T-helper 17 cell (primary cell): ENCODE data around the gene SKOR2. TPM values are rescaled to one million over a fixed set of nuclear protein-coding genes. Genes with fewer than 3 reads are reported as not detected.

Experiments
- ATAC-seq: fragments of 150-1000 bp; cut with Tn5 transposase; 2 replicates; pipeline ENCODE4 v1.10.0; 2021; ENCODE audit warnings: mild to moderate bottlenecking, moderate library complexity
- DNase-seq, 3 donors: peaks; one replicate each; pipeline versions ENCODE4 v3.0.0 to v3.0.0-alpha.2; 2020 to 2021
- H3K9me3 ChIP-seq: one replicate; pipeline ENCODE4 v1.7.0; 2013; ENCODE audit warnings: low read length, mild to moderate bottlenecking; ENCODE audit not compliant: control insufficient read depth, poor library complexity, severe bottlenecking
- H3K27ac Mint-ChIP-seq: one replicate; pipeline ENCODE4 v1.8.0; 2022; ENCODE audit warnings: mild to moderate bottlenecking, moderate library complexity, mixed read lengths
- H3K27me3 Mint-ChIP-seq: one replicate; pipeline ENCODE4 v1.8.0; 2022; ENCODE audit warnings: mixed read lengths
- H3K36me3 Mint-ChIP-seq: one replicate; pipeline ENCODE4 v1.8.0; 2022; ENCODE audit warnings: low read depth, mixed read lengths
- H3K4me1 Mint-ChIP-seq: one replicate; pipeline ENCODE4 v1.8.0; 2022; ENCODE audit warnings: mild to moderate bottlenecking, mixed read lengths
- H3K4me3 Mint-ChIP-seq: one replicate; pipeline ENCODE4 v1.8.0; 2022; ENCODE audit warnings: mild to moderate bottlenecking, moderate library complexity, mixed read lengths
- total RNA-seq, 4 donors: library from RNA in 2 of 4; stranded (reverse) in 2 of 4; gene quantifications; one replicate each; pipeline ENCODE4 v1.2.3 and lab custom pipeline; 2022 to 2026

The SKOR2 gene
- total RNA-seq, 2 donors from 2014 or later, result not detected

DNA sequence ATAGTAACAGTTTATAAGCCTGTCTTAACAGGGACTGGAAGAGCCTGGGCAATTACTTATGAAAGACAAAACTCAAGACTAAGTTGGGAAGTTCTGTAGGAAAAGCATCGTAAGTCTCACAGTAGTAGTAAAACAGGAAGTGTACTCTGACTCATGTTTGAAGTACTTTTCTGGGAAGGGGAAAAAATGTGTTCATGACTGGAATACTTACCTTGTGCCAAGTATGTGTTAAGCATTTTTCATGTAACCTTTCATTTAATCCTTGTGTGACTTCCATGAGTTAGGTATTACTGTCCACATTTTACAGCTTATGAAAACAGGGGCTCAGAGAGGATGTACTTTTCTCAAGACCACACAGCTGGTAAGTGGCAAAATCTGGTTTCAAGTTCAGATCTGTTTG, 13.7 kb upstream of the SKOR2 start:
- ATAC-seq, result no peak
- Mint-ChIP-seq H3K4me3 (no peak overlapping the region), H3K27me3 (peaks cover 86% of the 10 kb centered on the region), H3K36me3 (peaks cover 2% of the 10 kb centered on the region), H3K4me1 (no peaks in the 10 kb centered on the region), H3K27ac (no peak overlapping the region)
- DNase-seq, result no peak
- H3K9me3 ChIP-seq, result no peaks in the 10 kb centered on the region

DNA sequence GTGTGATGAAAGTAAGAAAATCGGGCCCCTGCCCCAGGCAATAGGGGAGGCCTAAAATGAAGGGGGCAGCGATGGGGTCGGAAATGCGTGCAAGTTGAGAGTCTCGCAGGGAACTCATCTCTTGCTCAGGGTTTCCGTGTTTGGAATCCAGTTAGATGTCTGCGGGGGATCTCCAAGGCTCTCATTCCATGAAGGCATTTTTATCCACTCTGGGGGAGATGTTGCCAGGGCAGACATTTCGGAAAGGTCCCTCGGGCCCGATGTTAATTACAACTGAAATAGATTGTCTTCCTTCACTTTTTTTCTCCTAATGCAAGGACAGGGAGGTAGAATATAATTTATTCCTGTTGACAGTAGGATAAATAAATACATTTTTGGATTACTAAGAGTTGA, 12.8 kb upstream of the SKOR2 start:
- no peak for DNase-seq
- Mint-ChIP-seq H3K4me3 (peak overlapping the region; percentile 63), H3K4me1 (no peaks in the 10 kb centered on the region), H3K36me3 (peaks cover 2% of the 10 kb centered on the region), H3K27ac (no peak overlapping the region), H3K27me3 (peaks cover 84% of the 10 kb centered on the region)
- ATAC-seq, result no peak
- no peaks in the 10 kb centered on the region for H3K9me3 ChIP-seq

DNA sequence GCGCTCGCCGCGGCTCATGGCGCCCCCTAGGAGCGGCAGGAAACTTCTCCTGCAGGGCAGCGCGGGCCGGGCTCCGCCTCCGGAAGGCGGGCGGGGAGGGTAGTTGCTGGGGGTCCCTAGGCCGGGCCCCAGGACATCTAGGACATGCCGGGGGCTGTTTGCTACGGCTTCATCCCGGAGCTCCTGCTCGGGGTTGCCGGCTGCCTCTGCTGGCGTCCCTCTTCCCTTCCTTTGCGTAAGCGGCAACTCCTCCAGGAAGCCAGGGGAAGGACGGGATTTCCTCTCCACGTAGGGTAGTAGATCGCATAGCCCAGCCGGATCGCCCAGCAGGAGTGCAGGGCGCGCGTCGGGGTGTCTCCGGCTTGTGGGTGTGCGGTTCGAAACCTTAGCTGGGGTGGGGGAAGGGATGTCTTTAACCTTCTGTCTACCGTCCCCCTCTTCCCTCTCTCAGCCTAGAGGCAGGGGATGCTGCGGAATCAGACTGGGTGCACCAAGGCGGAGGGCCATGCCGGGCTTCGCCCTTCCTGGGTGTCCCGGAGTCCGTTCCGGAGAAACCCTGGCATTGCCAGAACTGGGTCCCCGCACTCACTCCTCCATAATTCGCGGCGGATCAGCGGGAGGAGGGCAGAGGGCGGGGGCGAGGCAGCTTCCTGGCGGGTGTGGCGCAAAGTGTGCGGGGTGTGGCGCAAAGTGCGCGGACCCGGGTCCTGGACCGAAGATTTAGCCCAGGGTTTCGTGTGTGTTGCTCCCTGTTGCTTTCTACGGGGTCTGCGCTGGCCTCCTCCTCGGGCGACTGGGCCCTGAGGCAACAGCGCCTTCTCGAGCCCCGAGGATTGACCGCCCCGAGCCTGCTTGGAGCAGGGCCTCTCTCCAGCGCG, 12.2 kb upstream of the SKOR2 start:
- H3K9me3 ChIP-seq, result no peaks in the 10 kb centered on the region
- Mint-ChIP-seq H3K27ac (no peak overlapping the region), H3K27me3 (peaks cover 85% of the 10 kb centered on the region), H3K36me3 (peaks cover 2% of the 10 kb centered on the region), H3K4me3 (peak overlapping the region; percentile 63), H3K4me1 (no peaks in the 10 kb centered on the region)
- DNase-seq, result no peak
- ATAC-seq, result no peak

DNA sequence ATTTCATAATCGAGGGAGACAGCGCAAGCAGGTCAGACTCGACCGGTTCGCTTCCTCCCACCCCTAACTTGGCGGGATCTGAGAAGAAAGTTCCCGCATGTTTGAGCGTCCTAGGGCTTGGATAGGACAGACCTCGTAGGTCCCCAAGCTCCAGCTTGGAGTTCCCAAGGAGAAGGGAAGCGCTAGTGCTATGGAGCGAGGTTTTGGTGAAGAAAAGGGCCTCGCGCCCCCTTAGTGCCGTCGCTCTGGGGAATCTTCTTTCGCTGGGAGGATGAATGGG, 11.6 kb upstream of the SKOR2 start:
- DNase-seq, result no peak
- Mint-ChIP-seq H3K36me3 (peaks cover 2% of the 10 kb centered on the region), H3K27ac (no peak overlapping the region), H3K27me3 (peaks cover 80% of the 10 kb centered on the region), H3K4me3 (no peak overlapping the region), H3K4me1 (no peaks in the 10 kb centered on the region)
- no peaks in the 10 kb centered on the region for H3K9me3 ChIP-seq
- no peak for ATAC-seq

DNA sequence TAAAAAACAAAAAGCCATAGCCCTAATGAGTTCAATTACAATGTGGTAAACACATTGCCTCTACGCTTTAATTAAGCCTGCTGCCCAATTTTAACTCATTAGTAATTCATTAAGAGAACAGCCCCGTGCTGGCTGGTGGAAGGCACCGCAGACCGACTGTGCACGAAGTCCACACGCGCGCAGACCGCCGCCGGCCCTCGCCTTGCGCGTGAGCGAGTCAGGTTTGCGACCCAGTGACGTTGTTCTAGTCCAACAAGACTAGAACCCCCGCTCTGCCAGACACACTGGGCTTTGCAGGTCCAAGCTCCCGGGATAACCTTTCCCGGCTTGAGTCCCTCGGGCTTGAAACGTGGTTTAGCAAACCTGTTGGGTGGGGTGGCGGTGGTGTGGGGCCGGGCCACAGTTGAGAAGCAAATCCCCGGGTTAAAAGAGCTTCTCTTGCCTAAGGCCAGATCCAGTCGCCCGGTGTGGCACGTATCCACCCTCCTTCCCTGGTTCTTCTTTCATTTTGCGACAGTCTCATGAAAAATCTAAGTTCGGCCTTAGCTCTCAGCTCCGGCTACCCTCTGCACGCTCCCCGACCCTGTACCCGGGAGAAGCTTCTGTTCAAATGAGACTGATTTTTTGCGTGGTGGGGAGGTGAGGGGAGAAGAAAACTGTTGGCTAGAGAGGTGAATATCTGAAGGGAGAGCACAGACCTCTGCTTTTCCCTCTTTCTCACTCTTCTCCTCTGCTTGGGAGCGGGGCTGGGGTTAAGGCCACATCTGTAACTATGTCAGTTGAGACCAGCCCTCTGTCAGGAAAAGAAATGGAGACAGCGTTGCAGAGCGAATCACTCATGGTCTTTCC, 11.1 kb upstream of the SKOR2 start:
- Mint-ChIP-seq H3K4me1 (no peaks in the 10 kb centered on the region), H3K4me3 (no peak overlapping the region), H3K36me3 (peaks cover 2% of the 10 kb centered on the region), H3K27ac (no peak overlapping the region), H3K27me3 (peaks cover 76% of the 10 kb centered on the region)
- H3K9me3 ChIP-seq, result no peaks in the 10 kb centered on the region
- DNase-seq (no peak), ATAC-seq (no peak)

DNA sequence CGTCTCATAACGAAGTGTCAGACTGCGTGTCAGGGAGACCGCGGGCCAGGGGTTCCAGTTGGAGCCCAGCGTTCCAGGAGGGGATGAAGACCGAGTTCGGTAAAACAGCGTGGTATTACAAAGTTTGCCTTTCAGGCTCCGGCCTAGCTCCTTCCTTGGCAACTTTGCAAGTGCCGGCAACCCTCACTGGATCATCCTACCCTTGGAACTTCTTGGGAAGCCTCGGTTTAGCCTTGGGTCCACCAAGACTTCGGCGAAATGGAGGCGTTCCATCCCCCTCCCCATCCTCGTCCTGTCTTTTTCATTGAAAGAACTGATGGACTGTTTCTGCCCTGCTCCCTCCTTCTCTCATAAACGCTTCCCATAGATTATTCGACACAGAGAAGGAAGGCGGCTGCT, 10.4 kb upstream of the SKOR2 start:
- H3K9me3 ChIP-seq, result no peaks in the 10 kb centered on the region
- no peak for ATAC-seq
- peaks cover 2% of the 10 kb centered on the region for H3K36me3 Mint-ChIP-seq
- H3K4me1 Mint-ChIP-seq, result no peaks in the 10 kb centered on the region
- peaks cover 78% of the 10 kb centered on the region for H3K27me3 Mint-ChIP-seq
- H3K4me3 Mint-ChIP-seq, result no peak overlapping the region
- no peak for DNase-seq
- no peak overlapping the region for H3K27ac Mint-ChIP-seq

DNA sequence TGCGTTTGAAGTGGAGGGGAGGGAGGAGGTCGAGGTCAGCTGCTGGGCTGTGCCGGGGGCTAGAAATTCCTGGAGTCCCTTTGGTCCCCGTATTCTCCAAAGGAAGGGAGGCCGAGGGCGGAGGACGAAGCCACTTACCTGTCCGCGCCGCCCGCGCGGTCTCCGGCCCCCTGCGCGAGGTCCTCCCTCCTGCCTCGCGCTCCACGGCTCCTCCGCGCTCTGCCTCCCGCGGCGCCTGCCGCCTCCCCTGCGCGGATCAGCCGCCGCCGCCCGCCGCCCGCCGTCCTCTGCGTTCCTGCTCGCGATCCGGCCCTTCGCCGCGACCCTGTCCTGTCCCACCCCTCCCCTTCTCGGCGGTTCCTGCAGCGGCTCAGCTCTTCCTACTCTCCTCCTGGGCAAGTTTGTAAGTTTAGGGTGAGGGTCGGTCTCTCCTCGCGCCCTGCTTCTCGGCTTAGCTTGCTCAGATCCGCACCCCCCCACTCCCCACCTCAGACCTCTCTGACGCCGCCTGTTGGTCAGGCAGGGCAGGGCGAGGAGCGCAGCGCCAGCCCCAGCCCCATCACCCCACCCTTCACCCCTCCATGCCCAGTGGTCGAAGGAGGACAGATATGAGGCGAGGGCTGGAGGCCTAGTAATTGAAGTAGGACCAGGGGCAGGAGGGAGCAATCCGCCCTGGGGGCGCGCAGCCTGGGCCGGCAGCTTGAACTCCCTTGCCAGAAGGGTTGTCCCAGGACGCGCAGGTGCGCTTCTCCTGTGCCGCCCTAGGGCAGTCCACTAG, 9.7 kb upstream of the SKOR2 start:
- no peak for DNase-seq
- Mint-ChIP-seq H3K4me1 (no peaks in the 10 kb centered on the region), H3K36me3 (peaks cover 2% of the 10 kb centered on the region), H3K27me3 (peaks cover 79% of the 10 kb centered on the region), H3K4me3 (no peak overlapping the region), H3K27ac (no peak overlapping the region)
- no peak for ATAC-seq
- no peaks in the 10 kb centered on the region for H3K9me3 ChIP-seq

DNA sequence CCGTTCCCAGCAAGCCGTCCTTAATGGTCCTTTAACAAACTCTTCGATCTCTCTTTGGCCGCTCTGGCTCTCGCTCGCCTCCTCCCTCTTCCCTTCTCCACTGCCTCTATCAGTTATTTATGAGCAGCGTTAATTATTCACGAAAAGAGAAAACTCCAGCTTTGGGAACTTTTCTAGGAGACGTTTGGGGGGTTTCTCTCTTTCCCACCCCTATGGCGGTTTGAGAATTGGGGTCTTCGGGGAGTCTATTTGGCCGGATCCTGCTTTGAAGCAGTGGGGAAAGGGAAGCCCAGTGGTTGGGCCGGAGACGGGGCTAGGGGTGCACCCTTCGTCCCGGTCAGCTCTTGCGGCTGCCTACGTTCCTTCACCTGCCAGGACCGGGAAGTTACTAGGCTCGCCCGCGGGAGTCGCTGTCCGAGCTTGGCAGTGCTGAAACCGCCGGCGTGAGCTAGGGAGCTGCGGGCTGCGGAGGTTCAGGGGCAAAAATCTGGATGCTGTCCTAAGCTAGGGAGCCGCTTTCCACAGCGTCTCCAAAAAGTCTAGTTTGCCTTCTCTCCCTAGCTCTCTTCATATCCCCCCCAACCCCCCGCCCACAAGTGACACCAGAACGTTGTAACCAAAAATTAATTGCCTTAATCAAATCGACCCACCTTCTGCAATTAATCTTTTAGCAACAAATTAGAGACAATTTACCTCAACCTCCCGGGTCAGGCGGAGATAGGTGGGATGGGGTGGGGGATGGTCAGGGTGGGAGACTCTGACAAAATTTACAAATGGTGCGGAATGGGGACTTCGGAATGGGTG, 8.9 kb upstream of the SKOR2 start:
- DNase-seq (no peak), ATAC-seq (no peak)
- H3K36me3 Mint-ChIP-seq, result peaks cover 2% of the 10 kb centered on the region
- H3K4me3 Mint-ChIP-seq, result no peak overlapping the region
- no peaks in the 10 kb centered on the region for H3K9me3 ChIP-seq
- H3K27me3 Mint-ChIP-seq, result peaks cover 79% of the 10 kb centered on the region
- no peak overlapping the region for H3K27ac Mint-ChIP-seq
- H3K4me1 Mint-ChIP-seq, result no peaks in the 10 kb centered on the region

DNA sequence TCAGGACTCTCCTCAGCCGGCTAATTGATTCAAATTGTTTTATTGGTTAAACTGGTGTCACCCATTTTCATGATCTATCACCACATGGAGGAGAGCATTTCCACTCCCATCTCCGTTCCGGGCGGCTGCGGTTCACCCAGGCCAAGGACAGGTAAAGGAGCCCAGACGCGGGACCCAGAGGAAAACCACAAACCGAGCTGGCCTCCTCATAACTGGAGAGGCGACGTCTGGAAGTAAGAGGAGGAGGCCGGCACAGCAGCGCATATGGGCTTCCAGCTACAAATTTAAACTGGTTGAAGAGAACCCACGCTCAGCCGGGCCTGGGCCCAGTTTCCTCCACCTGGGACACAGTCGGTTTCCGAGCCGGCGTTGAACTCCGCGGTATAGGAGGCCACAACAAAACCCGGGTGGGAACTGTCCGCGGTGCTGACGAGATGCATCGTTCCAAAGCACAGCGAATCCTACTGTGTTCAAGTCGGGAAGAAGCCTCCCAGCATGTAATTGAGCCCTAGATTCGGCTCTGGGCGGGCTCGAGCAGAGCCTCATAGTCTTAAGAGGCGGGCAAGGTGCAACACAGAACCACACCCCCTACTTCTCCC, 3.0 kb upstream of the SKOR2 start:
- Mint-ChIP-seq H3K27ac (no peak overlapping the region), H3K4me3 (no peak overlapping the region), H3K27me3 (peaks cover 88% of the 10 kb centered on the region), H3K36me3 (no peaks in the 10 kb centered on the region), H3K4me1 (peaks cover 2% of the 10 kb centered on the region)
- DNase-seq (no peak), ATAC-seq (no peak)
- no peaks in the 10 kb centered on the region for H3K9me3 ChIP-seq

DNA sequence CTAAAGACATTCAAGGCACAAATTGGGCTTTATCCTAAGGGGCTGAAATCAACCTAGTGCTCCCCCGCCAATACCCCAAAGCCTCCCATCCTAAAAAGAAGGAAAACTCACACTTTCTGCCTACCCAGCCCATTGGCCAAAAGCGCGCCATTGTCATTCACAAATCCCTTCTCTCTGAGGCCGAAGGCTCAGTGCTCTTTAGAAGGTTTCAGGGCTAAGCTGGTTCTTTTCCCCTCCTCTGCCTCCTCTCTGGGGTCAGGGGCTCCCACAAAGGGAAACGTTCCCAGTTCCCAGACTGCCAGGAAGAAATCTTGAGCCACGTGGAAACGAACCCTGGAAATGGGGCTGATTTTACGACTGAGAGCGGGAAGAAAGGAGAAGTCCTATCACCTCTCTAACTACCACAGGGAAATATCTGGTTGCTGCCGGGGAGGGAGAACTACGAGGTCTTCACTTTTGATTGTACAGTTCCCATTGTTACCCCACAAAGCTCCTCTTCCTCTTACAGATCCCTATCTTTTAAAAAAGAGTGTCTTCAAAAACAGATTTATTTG, 1.7 kb upstream of the SKOR2 start:
- Mint-ChIP-seq H3K4me1 (peaks cover 2% of the 10 kb centered on the region), H3K27ac (no peak overlapping the region), H3K36me3 (no peaks in the 10 kb centered on the region), H3K4me3 (no peak overlapping the region), H3K27me3 (peaks cover 89% of the 10 kb centered on the region)
- H3K9me3 ChIP-seq, result no peaks in the 10 kb centered on the region
- ATAC-seq (no peak), DNase-seq (no peak)

DNA sequence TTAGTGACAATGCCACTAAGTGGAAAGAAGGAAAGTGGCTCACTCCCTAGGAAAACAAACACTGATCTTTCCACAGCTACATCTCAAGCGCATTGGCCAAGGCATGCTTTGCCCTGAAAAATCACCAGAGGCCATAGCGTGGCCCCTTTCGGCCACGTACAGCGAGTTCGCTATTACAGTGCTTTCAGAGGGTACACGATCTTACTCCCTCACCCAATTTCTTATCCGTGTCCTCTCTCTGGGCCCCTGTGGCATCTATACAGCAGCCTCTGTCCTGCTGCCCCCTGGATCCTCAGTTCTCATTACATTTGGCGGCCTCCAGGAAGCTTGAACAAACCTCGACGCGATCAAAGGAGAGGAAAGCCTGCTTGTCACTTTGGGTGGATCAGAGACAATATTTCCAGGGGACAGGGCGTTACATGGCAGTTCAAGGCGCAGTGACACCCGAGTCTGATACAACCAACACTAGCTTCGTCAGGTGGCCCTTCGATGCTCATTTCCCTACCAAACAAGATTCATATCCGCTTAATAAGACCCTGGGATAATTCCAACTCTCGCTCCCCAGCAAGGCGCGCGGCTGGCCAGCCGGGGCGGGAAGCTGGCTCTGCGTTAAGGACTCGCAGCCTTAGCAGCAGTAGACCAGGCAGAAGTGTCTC, 941 bp downstream of the SKOR2 start:
- Mint-ChIP-seq H3K27me3 (peaks cover 75% of the 10 kb centered on the region), H3K4me3 (no peak overlapping the region), H3K27ac (no peak overlapping the region), H3K4me1 (peaks cover 2% of the 10 kb centered on the region), H3K36me3 (no peaks in the 10 kb centered on the region)
- DNase-seq (no peak), ATAC-seq (no peak)
- no peaks in the 10 kb centered on the region for H3K9me3 ChIP-seq
